Breast epithelium (tissue), 4 donors: Measurements from ENCODE around the gene CYSLTR2. TPM values are rescaled to one million over a fixed set of nuclear protein-coding genes. Genes with fewer than 3 reads are reported as not detected.

ENCODE experiments used
- DNase-seq, 2 donors: peaks; one replicate each; pipeline ENCODE4 v3.0.0-alpha.2; 2019; ENCODE audit warnings: low spot score in 2 of 2
- H3K27ac ChIP-seq, 2 donors: fragments of 200-600 bp; sonication (generic) in 1 of 2; one replicate each; pipeline ENCODE4 v1.5.1; 2016 to 2019; ENCODE audit warnings: mild to moderate bottlenecking in 1 of 2
- H3K27me3 ChIP-seq, 2 donors: fragments of 200-600 bp; sonication (generic) in 1 of 2; one replicate each; pipeline versions ENCODE4 v1.5.1 to v1.6.0; 2017 to 2019; ENCODE audit warnings: control low read depth in 1 of 2, mild to moderate bottlenecking in 1 of 2
- H3K36me3 ChIP-seq: fragments of 200-600 bp; one replicate; pipeline ENCODE4 v1.5.1; 2019
- H3K4me1 ChIP-seq, 2 donors: fragments of 200-600 bp; sonication (generic); one replicate each; pipeline ENCODE4 v1.5.1; 2016 to 2019; ENCODE audit warnings: control low read depth in 1 of 2
- H3K4me3 ChIP-seq, 3 donors: fragments of 200-600 bp; sonication (generic); 1 replicate in 2 of 3; 2 replicates in 1 of 3; pipeline ENCODE4 v1.5.1; 2016 to 2019; ENCODE audit warnings: mild to moderate bottlenecking in 3 of 3, moderate library complexity in 2 of 3
- H3K9me3 ChIP-seq, 2 donors: fragments of 200-600 bp; sonication (generic) in 1 of 2; one replicate each; pipeline ENCODE4 v1.5.1; 2016 to 2019; ENCODE audit warnings: control low read depth in 1 of 2
- POLR2A ChIP-seq: fragments of 450-650 bp; IDR thresholded peaks from one replicate; pipeline ENCODE4 v1.6.1; 2016; ENCODE audit warnings: antibody characterized with exemption, mild to moderate bottlenecking, moderate library complexity
- POLR2AphosphoS5 ChIP-seq, 3 donors: sonication (generic); formaldehyde crosslinking; IDR thresholded peaks; one replicate each; pipeline ENCODE4 v1.6.1; 2017; ENCODE audit warnings: antibody characterized with exemption in 3 of 3
- intact Hi-C: fragments of 100-400 bp; cut with DNase I; formaldehyde crosslinking; loops from one replicate; pipeline ENCODE4 v1.15.1; 2023; ENCODE audit warnings: low total_unique reads
- total RNA-seq, 3 donors: library from RNA; depleted of rRNA; stranded (reverse); fragments of >200 nt; gene quantifications; one replicate each; pipeline ENCODE4 v1.1.0, GENCODE V29; 2016
- TF ChIP-seq, protein P1 (sequence below), 3 donors: fragments of 450-650 bp; IDR thresholded peaks; one replicate each; pipeline ENCODE4 v1.5.1; 2016 to 2017; ENCODE audit warnings: antibody characterized with exemption in 3 of 3, mild to moderate bottlenecking in 3 of 3, moderate library complexity in 3 of 3

The CYSLTR2 gene
- total RNA-seq, 3 donors from 2014 or later, result 0.32 to 1.0 (median 0.33) TPM

DNA sequence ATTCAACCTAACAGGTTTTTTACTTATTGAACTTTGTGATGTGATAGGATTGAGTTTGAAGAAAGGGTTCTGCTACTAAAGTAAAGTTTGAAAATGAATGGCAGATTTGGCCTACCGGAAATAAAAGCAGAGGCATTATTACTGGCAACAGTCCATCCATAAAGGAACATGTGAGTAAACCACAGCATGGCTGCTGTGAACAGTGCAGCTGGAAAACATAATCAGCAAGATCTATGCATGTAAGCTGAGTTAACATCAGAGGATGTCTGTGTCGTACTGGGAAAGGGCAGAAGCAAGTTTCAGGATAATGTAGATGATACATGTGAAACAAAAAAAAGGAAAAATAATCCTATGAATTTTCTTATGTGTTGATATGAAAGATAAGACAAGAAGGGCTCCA is 87.6 kb downstream of the CYSLTR2 start:
- no peaks in the 10 kb centered on the region for H3K36me3 ChIP-seq
- TF ChIP-seq, protein P1, sequence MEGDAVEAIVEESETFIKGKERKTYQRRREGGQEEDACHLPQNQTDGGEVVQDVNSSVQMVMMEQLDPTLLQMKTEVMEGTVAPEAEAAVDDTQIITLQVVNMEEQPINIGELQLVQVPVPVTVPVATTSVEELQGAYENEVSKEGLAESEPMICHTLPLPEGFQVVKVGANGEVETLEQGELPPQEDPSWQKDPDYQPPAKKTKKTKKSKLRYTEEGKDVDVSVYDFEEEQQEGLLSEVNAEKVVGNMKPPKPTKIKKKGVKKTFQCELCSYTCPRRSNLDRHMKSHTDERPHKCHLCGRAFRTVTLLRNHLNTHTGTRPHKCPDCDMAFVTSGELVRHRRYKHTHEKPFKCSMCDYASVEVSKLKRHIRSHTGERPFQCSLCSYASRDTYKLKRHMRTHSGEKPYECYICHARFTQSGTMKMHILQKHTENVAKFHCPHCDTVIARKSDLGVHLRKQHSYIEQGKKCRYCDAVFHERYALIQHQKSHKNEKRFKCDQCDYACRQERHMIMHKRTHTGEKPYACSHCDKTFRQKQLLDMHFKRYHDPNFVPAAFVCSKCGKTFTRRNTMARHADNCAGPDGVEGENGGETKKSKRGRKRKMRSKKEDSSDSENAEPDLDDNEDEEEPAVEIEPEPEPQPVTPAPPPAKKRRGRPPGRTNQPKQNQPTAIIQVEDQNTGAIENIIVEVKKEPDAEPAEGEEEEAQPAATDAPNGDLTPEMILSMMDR (IDR thresholded peaks at IDR 0.05), result no peak
- TF ChIP-seq POLR2A, result no peak
- TF ChIP-seq POLR2AphosphoS5 (IDR thresholded peaks at IDR 0.05), result no peak
- H3K4me1 ChIP-seq, result no peaks in the 10 kb centered on the region
- H3K9me3 ChIP-seq, result no peaks in the 10 kb centered on the region
- no peaks in the 10 kb centered on the region for H3K27me3 ChIP-seq
- H3K27ac ChIP-seq, result no peak overlapping the region
- no peak for DNase-seq
- no peak overlapping the region for H3K4me3 ChIP-seq
- intact Hi-C loops, result no loop called here

DNA sequence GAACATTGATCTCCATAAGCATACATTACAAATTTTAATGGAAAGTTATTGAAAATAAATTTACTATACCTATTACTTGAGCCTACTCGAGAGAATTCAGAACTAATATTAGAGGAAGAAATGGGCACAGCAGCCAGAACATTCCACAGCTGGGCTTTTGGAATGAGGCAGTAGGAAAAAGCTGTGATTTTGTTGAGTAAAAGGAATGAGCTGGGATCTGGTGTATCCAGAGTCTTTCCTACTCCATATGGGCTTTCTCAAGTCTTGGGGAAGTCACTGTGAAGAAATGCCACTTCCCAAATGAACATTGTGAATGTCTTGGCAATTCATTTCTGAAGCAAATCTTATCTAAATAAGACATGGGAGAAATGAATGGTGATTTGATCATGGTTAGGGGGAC is 93.1 kb downstream of the CYSLTR2 start:
- Histone ChIP-seq H3K9me3 (no peaks in the 10 kb centered on the region), H3K27me3 (no peaks in the 10 kb centered on the region), H3K36me3 (no peaks in the 10 kb centered on the region), H3K4me1 (no peaks in the 10 kb centered on the region), H3K27ac (no peak overlapping the region), H3K4me3 (no peak overlapping the region)
- DNase-seq, result no peak
- TF ChIP-seq POLR2AphosphoS5 (IDR thresholded peaks at IDR 0.05) (no peak), POLR2A (no peak)
- TF ChIP-seq, protein P1 (IDR thresholded peaks at IDR 0.05), result no peak
- intact Hi-C loops, result no loop called here

DNA sequence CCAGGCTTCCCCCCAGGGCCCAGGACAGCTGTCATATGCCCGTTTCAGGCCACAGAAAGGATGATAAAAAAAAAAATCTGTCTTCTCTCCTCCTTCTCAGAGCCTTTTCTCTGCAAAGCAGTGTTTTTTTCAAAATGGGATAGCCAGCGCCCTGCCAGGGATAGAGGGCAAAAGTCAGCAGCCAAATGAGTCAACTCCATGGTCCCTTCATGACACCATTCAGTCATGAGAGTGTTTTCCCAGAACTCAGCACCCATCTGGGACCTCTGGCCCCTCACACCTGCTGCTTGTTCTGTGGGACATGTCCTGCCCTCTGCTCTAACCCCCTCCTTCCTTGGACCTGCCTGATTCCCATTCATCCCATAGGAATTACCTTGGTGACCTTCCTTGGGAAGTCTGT is 95.0 kb downstream of the CYSLTR2 start:
- intact Hi-C loops, result no loop called here
- no peak overlapping the region for H3K4me3 ChIP-seq
- no peaks in the 10 kb centered on the region for H3K27me3 ChIP-seq
- DNase-seq, result no peak
- TF ChIP-seq POLR2A (no peak), POLR2AphosphoS5 (IDR thresholded peaks at IDR 0.05) (no peak)
- TF ChIP-seq, protein P1 (IDR thresholded peaks at IDR 0.05), result no peak
- no peak overlapping the region for H3K27ac ChIP-seq
- H3K36me3 ChIP-seq, result no peaks in the 10 kb centered on the region
- H3K4me1 ChIP-seq, result no peaks in the 10 kb centered on the region
- no peaks in the 10 kb centered on the region for H3K9me3 ChIP-seq

DNA sequence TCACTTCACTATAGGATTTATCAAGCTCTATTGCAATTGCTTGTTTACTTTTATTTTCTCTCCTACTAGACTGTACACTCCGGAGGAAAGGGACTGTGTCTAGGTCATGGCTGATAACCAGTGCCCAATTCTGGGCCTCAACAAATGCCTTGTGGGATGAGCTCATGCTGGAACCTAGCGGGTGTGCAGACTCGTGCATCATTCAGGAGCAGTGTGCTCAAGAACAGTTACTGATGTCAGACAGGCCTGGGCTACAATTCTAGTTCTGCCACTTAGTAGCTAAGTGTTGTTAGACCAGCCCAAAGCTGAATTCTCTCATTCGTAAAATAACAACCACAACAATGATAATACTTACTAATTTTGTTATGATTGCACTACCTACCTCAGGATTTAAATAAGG is 95.4 kb downstream of the CYSLTR2 start:
- no peak overlapping the region for H3K27ac ChIP-seq
- H3K36me3 ChIP-seq, result no peaks in the 10 kb centered on the region
- H3K27me3 ChIP-seq, result no peaks in the 10 kb centered on the region
- TF ChIP-seq, protein P1 (IDR thresholded peaks at IDR 0.05), result no peak
- TF ChIP-seq POLR2AphosphoS5 (IDR thresholded peaks at IDR 0.05) (no peak), POLR2A (no peak)
- no peak overlapping the region for H3K4me3 ChIP-seq
- intact Hi-C loops, result no loop called here
- no peak for DNase-seq
- no peaks in the 10 kb centered on the region for H3K4me1 ChIP-seq
- no peaks in the 10 kb centered on the region for H3K9me3 ChIP-seq

DNA sequence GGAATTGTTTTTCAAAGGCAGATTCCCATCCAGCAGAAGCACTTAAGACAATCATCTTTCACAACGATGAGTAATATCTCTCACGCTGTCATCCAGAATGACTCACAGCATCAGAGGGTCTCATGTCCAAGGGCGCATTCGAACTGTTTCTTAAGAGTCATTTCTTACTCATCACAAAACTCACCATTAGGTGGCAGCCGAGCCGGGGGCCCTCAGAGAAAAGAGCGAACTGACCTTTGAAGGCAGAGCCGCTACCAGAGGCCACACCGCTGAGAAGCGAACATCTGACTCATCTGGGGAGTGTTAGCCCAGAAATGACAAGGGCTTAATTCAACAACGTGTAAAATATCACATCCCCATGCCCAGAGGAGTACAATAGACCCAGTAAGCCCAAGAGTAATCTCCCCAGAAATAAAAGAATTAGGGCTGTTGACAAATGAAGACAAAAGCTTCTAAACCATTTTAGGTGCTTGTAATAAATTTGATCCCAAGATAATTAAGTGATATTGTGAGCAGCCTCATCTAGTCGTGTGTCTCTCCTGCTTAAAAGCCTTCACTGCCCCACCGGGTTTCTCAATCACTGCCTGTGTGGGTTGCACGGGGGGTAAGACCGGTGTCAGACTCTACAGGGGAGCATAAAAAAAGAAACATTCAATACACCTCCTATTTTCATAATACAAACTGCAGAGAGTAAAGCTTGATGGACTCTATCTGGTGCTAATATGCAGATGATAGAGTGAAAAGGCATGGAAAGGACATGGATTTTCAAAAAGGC is 96.2 kb downstream of the CYSLTR2 start:
- DNase-seq, result no peak
- no peaks in the 10 kb centered on the region for H3K9me3 ChIP-seq
- H3K27ac ChIP-seq, result peak overlapping the region; percentile 14 to 64
- H3K4me1 ChIP-seq, result no peaks in the 10 kb centered on the region
- H3K27me3 ChIP-seq, result no peaks in the 10 kb centered on the region
- intact Hi-C loops, result no loop called here
- TF ChIP-seq POLR2A (no peak), POLR2AphosphoS5 (IDR thresholded peaks at IDR 0.05) (peak in 2 of 3 donors; percentile 51 to 56)
- TF ChIP-seq, protein P1 (IDR thresholded peaks at IDR 0.05), result peak in 1 of 3 donors; percentile 41
- H3K4me3 ChIP-seq, result no peak overlapping the region
- no peaks in the 10 kb centered on the region for H3K36me3 ChIP-seq
